OCI-LY1 (cell line): Measurements from ENCODE around the gene ZNF418.

ENCODE experiments used
- H2AFZ ChIP-seq: fragments of 200-600 bp; sonication (generic), shearing (Covaris generic); 2 replicates; pipeline ENCODE4 v1.6.0; 2014; ENCODE audit warnings: antibody characterized with exemption, mild to moderate bottlenecking, low read length
- H3F3A ChIP-seq: fragments of 200-600 bp; sonication (generic), shearing (Covaris generic); 2 replicates; pipeline ENCODE4 v1.6.0; 2014; ENCODE audit warnings: mild to moderate bottlenecking, antibody characterized with exemption, low read length, moderate library complexity; ENCODE audit not compliant: insufficient read depth
- H3K27ac ChIP-seq: fragments of 200-600 bp; sonication (generic); 2 replicates; pipeline ENCODE4 v1.5.1; 2014; ENCODE audit warnings: low read length, mixed run types, mild to moderate bottlenecking, low read depth; ENCODE audit not compliant: poor library complexity, severe bottlenecking
- H3K27me3 ChIP-seq: fragments of 200-600 bp; sonication (generic); 2 replicates; pipeline ENCODE4 v1.6.0; 2014; ENCODE audit warnings: antibody characterized with exemption, mild to moderate bottlenecking, low read length, moderate library complexity; ENCODE audit not compliant: insufficient read depth
- H3K36me3 ChIP-seq: fragments of 200-600 bp; sonication (generic); 2 replicates; pipeline ENCODE4 v1.6.1; 2014; ENCODE audit warnings: mild to moderate bottlenecking, antibody characterized with exemption, low read length, moderate library complexity, mixed read lengths; ENCODE audit not compliant: insufficient read depth
- H3K4me1 ChIP-seq: fragments of 200-600 bp; sonication (generic); 2 replicates; pipeline ENCODE4 v1.5.1; 2014; ENCODE audit warnings: mild to moderate bottlenecking, low read length, moderate library complexity; ENCODE audit not compliant: insufficient read depth, severe bottlenecking
- H3K4me2 ChIP-seq: fragments of 200-600 bp; sonication (generic), shearing (Covaris generic); 2 replicates; pipeline ENCODE4 v1.6.1; 2014; ENCODE audit warnings: low read length
- H3K4me3 ChIP-seq: fragments of 200-600 bp; sonication (generic); 2 replicates; pipeline ENCODE4 v1.5.1; 2014; ENCODE audit warnings: low read length, low read depth, mild to moderate bottlenecking, mixed read lengths; ENCODE audit not compliant: poor library complexity, severe bottlenecking
- H3K79me2 ChIP-seq: fragments of 200-600 bp; shearing (Covaris generic); 2 replicates; pipeline ENCODE4 v1.6.1; 2016; ENCODE audit warnings: mixed run types, low read length, mixed read lengths; ENCODE audit not compliant: insufficient read depth
- H3K9ac ChIP-seq: fragments of 200-600 bp; sonication (generic), shearing (Covaris generic); 2 replicates; pipeline ENCODE4 v1.6.1; 2014; ENCODE audit warnings: mild to moderate bottlenecking, low read length, mixed read lengths
- H3K9me2 ChIP-seq: fragments of 200-600 bp; sonication (generic), shearing (Covaris generic); 2 replicates; pipeline ENCODE4 v1.6.1; 2014; ENCODE audit warnings: low read depth, mild to moderate bottlenecking, low read length, mixed read lengths
- H3K9me3 ChIP-seq: fragments of 200-600 bp; shearing (Covaris generic); 2 replicates; pipeline ENCODE4 v1.6.1; 2014; ENCODE audit warnings: low read length, mixed read lengths
- H4K20me1 ChIP-seq: fragments of 200-600 bp; sonication (generic), shearing (Covaris generic); 2 replicates; pipeline ENCODE4 v1.6.0; 2016; ENCODE audit warnings: mild to moderate bottlenecking, low read length; ENCODE audit not compliant: insufficient read depth
- EZH2 ChIP-seq: fragments of 200-600 bp; sonication (generic), shearing (Covaris generic); IDR thresholded peaks from 2 replicates; pipeline ENCODE4 v1.8.0; 2017; ENCODE audit warnings: borderline replicate concordance, mixed run types, mild to moderate bottlenecking, antibody characterized with exemption, low read length, moderate library complexity, mixed read lengths
- TF ChIP-seq, protein P1 (sequence below): fragments of 200-600 bp; sonication (generic), shearing (Covaris generic); IDR thresholded peaks from 2 replicates; pipeline ENCODE4 v1.5.1; 2017; ENCODE audit warnings: mild to moderate bottlenecking, antibody characterized with exemption, low read length, moderate library complexity, mixed read lengths

ZNF418 gene

GRCh38 chr19:57914531-57914930 lies 20.7 kb downstream of the ZNF418 start:
- Histone ChIP-seq H3K4me3 (no peak overlapping the region), H3K79me2 (peaks cover 9% of the 10 kb centered on the region; the same call in 1 of the 2 replicates), H3K4me1 (peaks cover 9% of the 10 kb centered on the region), H3K4me2 (no peak overlapping the region), H4K20me1 (no peaks in the 10 kb centered on the region), H3F3A (no peaks in the 10 kb centered on the region), H3K9me2 (no peaks in the 10 kb centered on the region), H3K36me3 (peaks cover 50% of the 10 kb centered on the region), H3K9ac (no peak overlapping the region), H2AFZ (no peak overlapping the region), H3K9me3 (0 out of 2 replicates have a peak, but pooled peaks cover 2% of the 10 kb centered on the region), H3K27me3 (no peaks in the 10 kb centered on the region), H3K27ac (no peak overlapping the region)
- TF ChIP-seq, protein P1, sequence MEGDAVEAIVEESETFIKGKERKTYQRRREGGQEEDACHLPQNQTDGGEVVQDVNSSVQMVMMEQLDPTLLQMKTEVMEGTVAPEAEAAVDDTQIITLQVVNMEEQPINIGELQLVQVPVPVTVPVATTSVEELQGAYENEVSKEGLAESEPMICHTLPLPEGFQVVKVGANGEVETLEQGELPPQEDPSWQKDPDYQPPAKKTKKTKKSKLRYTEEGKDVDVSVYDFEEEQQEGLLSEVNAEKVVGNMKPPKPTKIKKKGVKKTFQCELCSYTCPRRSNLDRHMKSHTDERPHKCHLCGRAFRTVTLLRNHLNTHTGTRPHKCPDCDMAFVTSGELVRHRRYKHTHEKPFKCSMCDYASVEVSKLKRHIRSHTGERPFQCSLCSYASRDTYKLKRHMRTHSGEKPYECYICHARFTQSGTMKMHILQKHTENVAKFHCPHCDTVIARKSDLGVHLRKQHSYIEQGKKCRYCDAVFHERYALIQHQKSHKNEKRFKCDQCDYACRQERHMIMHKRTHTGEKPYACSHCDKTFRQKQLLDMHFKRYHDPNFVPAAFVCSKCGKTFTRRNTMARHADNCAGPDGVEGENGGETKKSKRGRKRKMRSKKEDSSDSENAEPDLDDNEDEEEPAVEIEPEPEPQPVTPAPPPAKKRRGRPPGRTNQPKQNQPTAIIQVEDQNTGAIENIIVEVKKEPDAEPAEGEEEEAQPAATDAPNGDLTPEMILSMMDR: no peak
- no peak for TF ChIP-seq EZH2

- H3K4me3 ChIP-seq: no peak overlapping the region
- H3F3A ChIP-seq: no peaks in the 10 kb centered on the region
- peaks cover 53% of the 10 kb centered on the region for H3K36me3 ChIP-seq
- no peak overlapping the region for H3K9ac ChIP-seq
- no peak overlapping the region for H3K4me2 ChIP-seq
- no peaks in the 10 kb centered on the region for H3K27me3 ChIP-seq
- no peaks in the 10 kb centered on the region for H4K20me1 ChIP-seq
- H3K79me2 ChIP-seq: no peaks in the 10 kb centered on the region
- TF ChIP-seq, protein P1: no peak
- no peak for TF ChIP-seq EZH2
- no peaks in the 10 kb centered on the region for H3K9me2 ChIP-seq
- H3K27ac ChIP-seq: no peak overlapping the region
- H3K4me1 ChIP-seq: no peaks in the 10 kb centered on the region
- H3K9me3 ChIP-seq: 0 out of 2 replicates have a peak, but pooled peaks cover 6% of the 10 kb centered on the region
- no peak overlapping the region for H2AFZ ChIP-seq
Measured at GRCh38 chr19:57907394-57907793, 27.8 kb downstream of the ZNF418 start.

- Histone ChIP-seq H2AFZ (no peak overlapping the region), H3K36me3 (peaks cover 46% of the 10 kb centered on the region), H3F3A (no peaks in the 10 kb centered on the region), H3K79me2 (no peaks in the 10 kb centered on the region), H3K4me1 (no peaks in the 10 kb centered on the region), H3K4me2 (no peak overlapping the region), H3K9ac (no peak overlapping the region), H3K27ac (no peak overlapping the region), H3K4me3 (no peak overlapping the region), H3K9me3 (0 out of 2 replicates have a peak, but pooled peaks cover 4% of the 10 kb centered on the region), H3K9me2 (no peaks in the 10 kb centered on the region), H4K20me1 (no peaks in the 10 kb centered on the region), H3K27me3 (no peaks in the 10 kb centered on the region)
- no peak for TF ChIP-seq EZH2
- TF ChIP-seq, protein P1: no peak
Measured at GRCh38 chr19:57905258-57905657, 29.9 kb downstream of the ZNF418 start.
